Measurements from ENCODE around the gene FPR3.
"Not testable (repeated sequence)": the region's sequence is repeated elsewhere in the genome, so short reads cannot be mapped to it uniquely, and the experiment has no call there.

The FPR3 gene

DNA sequence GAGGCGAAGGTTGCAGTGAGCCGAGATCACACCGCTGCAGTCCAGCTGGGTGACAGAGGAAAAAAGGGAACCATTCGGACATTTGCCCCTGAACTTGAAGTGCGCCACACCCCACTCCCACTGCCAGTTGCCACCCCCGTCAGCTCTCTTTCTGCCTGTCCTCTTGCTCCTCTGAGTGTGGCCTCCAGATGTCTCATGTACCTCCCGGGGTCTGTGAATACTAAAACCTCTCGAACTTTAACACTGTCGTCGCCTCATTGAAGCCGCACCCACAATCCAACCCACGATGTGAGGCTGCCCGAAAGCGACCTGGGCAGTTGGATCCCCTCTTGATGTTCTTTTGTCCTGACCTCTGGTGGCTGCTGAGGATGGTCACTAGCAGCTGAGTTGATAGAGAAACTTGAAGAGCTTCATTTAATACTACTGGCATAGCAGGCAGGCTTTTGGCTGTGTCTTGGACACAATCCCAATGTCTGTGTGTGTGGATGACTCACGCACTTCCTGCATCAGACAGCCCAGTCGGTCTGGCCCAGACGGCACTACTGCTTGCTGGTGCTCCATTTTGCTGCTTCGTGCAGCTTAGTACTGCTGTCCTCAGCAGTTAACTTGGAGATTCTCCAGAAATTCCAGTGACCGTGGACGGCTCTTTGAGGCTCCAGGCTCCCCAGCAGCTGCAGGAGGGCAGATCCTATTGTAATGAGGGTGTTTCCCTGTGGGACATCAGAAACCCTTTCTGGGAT is 4.2 kb downstream of the FPR3 start:
- peak overlapping the region; percentile 26 for H3K4me3 ChIP-seq (replicated peaks; ENCODE audit: low read depth, low read length)
- TF ChIP-seq, protein P1, sequence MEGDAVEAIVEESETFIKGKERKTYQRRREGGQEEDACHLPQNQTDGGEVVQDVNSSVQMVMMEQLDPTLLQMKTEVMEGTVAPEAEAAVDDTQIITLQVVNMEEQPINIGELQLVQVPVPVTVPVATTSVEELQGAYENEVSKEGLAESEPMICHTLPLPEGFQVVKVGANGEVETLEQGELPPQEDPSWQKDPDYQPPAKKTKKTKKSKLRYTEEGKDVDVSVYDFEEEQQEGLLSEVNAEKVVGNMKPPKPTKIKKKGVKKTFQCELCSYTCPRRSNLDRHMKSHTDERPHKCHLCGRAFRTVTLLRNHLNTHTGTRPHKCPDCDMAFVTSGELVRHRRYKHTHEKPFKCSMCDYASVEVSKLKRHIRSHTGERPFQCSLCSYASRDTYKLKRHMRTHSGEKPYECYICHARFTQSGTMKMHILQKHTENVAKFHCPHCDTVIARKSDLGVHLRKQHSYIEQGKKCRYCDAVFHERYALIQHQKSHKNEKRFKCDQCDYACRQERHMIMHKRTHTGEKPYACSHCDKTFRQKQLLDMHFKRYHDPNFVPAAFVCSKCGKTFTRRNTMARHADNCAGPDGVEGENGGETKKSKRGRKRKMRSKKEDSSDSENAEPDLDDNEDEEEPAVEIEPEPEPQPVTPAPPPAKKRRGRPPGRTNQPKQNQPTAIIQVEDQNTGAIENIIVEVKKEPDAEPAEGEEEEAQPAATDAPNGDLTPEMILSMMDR (IDR thresholded peaks at IDR 0.05; ENCODE audit: low read length, missing control alignments) = peak; percentile 31
- peak; percentile 100 for DNase-seq (ENCODE audit: low read depth)

DNA sequence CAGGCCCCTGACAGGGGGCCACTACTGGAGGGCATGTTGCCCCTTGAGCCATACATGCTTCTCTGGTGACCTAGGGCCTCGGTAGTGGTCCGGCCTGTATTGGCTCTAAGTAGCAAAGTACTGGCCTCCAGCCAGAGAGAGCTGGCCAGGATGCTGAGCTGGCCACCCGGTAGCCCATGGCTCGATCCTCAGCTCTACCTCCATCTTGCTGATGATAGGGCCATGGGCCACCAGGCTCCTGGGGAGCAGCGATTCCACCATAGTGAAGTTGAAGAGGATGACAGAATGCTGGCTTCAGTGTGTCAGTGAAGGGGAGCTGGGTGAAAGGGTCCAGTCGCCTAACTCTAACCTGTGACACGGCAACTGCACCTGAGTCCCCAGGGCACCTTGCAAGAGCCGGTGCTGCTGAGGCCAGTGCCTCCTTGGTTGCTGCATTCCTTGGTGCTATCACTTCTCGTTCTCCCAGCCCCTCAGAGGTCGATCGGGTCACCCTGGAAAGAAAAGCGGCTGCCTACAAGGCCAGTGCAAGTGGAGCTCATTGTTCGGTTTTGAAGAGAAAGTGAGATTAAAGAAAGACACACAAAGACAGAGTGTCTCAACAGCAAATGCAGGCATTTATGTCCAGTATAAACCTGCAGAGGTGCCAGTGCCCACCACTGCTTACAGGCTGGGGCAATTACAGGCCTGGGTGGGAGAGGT is 5.0 kb downstream of the FPR3 start:
- H3K4me3 ChIP-seq (replicated peaks; ENCODE audit: low read depth, low read length) = no peak overlapping the region
- no peak for DNase-seq (ENCODE audit: low read depth)
- TF ChIP-seq, protein P1 (IDR thresholded peaks at IDR 0.05; ENCODE audit: low read length, missing control alignments) = no peak

DNA sequence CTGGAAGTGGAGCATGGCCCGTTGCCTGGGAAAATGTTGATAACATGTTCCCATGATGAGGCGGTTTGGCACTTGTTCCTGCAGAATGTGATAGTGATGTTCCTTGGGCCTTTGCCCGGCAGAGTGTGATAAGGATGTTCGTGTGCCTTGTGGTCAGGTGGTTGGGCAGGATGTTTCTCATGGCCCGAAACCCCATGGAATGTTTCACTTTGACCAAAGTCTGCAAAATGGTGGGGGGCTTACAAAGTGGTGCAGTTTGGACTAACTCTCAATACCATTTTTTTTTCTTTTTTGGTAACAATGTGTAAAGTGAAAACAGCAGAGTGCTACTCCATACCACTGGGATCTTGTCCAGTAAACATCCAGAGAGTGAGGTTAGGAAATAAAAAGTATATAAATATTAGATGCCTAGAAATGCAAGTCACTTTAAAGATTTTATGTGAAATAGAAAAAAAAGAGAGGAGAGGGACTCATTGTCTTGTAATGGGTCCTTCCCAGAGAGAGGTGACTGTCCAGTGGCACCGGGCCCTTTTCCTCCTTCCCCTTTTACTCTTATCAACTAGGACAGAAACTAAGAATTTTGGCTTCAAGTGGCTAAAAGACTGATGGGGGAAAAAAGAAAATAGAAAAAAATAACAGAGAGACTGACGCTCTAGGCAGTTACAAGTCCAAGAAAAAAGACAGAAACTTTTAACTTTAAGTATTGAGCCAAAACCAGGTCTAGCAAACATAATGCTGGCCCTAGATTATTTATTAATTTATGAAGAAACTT is 5.7 kb downstream of the FPR3 start:
- H3K4me3 ChIP-seq (replicated peaks; ENCODE audit: low read depth, low read length) = no peak overlapping the region
- TF ChIP-seq, protein P1 (IDR thresholded peaks at IDR 0.05; ENCODE audit: low read length, missing control alignments) = no peak
- DNase-seq (ENCODE audit: low read depth) = peak; percentile 99

DNA sequence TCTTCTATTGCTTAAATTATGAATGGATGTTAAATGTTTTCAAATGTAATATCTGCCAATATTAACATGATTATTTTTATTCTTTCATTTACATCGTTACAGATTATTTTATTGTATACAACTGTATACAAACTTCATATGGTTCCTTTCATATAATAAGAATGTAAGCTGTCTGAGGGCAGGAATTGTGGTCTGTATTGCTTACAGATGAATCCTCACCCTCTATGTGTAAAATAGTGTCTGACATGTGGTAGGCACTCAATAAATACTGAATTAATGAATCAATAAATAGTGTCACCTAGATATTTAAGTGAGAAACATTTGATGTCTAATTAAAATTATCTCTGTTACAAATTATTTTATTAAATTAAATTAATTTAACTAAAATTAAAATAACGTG is 7.8 kb downstream of the FPR3 start:
- TF ChIP-seq, protein P1 (IDR thresholded peaks at IDR 0.05; ENCODE audit: low read length, missing control alignments) = no peak
- H3K4me3 ChIP-seq (replicated peaks; ENCODE audit: low read depth, low read length) = no peak overlapping the region
- no peak for DNase-seq (ENCODE audit: low read depth)

DNA sequence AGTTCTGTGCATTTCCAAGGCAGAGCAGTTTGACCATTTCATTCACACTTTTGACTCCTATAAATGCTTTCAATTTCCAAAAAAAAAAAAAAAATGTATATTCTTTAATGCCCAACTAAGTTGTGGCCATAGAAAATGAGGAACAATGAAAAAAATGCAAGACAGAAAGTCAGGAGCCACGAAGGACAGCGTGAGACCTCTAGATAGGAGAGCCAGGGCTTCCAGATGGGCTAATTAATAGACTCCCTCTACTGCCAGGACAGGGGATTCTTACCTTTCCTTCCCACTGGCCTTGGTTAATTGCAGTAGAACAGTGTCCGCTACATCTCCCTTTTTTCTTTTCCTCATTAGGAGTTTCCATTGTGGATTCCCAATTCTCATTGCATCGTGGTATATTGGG is 8.6 kb downstream of the FPR3 start:
- TF ChIP-seq, protein P1 (IDR thresholded peaks at IDR 0.05; ENCODE audit: low read length, missing control alignments) = no peak
- no peak overlapping the region for H3K4me3 ChIP-seq (replicated peaks; ENCODE audit: low read depth, low read length)
- DNase-seq (ENCODE audit: low read depth) = no peak

DNA sequence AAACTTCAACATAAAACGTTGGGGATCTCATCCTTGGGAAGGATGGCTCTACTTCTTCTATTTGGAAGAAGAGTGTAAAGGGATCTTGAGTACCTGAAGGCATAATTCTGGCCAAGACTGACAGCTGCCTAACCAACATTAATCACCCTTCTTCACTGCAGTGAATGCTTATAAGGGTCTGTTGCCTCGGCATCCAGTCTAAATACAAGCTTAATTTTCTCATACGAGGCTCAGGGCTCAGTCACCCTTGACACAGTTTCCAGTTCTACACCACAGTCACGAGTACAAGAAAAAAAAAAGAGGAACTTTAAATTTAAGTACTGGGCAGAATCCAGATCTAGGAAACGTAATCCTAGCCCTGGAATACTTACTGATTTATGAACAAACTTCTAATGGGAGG is 9.0 kb downstream of the FPR3 start:
- no peak overlapping the region for H3K4me3 ChIP-seq (replicated peaks; ENCODE audit: low read depth, low read length)
- no peak for DNase-seq (ENCODE audit: low read depth)
- TF ChIP-seq, protein P1 (IDR thresholded peaks at IDR 0.05; ENCODE audit: low read length, missing control alignments) = no peak

DNA sequence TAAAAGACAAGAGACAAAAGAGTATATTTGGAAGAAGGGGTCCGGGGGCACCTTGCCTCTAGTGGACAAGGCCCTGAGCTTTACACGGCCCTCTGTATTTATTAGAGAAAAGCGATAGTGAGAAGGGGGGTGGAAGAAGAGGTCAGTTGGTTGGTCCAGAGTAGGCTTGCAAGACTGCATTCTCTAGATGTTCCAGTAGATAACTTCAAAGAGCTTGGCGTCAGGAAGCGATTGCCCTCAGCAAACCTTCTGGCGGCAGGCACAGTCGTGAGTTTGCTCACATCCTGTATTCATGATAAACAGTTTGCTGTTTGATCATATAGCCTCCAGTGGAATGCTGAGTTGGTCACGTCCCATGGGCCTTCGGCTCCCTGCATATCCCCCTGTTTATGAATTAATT is 9.8 kb downstream of the FPR3 start:
- not testable (repeated sequence) for H3K4me3 ChIP-seq (replicated peaks; ENCODE audit: low read depth, low read length)
- peak; percentile 61 for DNase-seq (ENCODE audit: low read depth)

DNA sequence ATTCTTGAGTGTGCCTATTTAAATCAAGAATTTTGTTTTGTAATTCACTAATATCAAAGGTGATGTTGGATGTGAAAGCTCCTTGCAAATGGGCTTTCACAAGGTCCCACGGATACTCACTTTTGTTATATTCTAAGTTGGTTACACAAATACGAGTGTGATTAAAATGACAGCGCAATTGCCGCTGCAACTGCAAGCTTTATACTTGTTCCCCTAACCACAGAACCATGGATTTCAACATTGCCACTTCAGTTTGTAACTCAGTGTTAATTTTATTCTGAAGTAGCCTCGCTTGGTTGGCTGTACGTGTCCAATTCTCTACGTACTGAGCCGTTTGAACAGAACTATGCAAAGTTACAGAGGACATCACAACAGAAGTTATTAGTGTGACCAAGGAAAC is 10.4 kb downstream of the FPR3 start:
- not testable (repeated sequence) for DNase-seq (ENCODE audit: low read depth); H3K4me3 ChIP-seq (replicated peaks; ENCODE audit: low read depth, low read length)

DNA sequence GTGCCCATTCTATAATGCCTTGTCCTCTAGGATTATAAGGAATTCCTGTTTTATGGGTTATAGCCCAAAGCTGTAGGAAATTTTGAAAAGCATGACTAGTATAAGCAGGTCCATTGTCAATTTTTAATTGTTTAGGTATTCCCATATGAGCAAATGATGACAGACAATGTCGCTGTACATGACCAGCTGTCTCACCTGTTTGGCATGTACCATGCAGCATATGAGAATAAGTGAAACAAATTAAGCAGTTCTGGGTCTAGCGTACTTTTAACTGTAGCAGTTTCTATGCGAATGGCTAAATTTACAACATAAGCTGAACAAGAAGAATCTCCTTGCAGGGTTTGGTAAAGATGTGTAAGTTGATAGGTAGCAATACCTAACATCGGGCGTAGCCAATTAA is 11.6 kb downstream of the FPR3 start:
- not testable (repeated sequence) for DNase-seq (ENCODE audit: low read depth); H3K4me3 ChIP-seq (replicated peaks; ENCODE audit: low read depth, low read length)
